ENCODE measurements around the gene PNISR. TPM values are rescaled to one million over a fixed set of nuclear protein-coding genes. Genes with fewer than 3 reads are reported as not detected.

Gene PNISR
- total RNA-seq, 1 experiment from 2014 or later, result 69.5 TPM

- Histone ChIP-seq H3K27me3 (replicated peaks; ENCODE audit: control insufficient read depth, insufficient read depth, low read length) (no peaks in the 10 kb centered on the region), H3K4me1 (no peaks in the 10 kb centered on the region), H3K4me3 (ENCODE audit: low read depth, low read length) (no peak overlapping the region), H3K9me3 (no peaks in the 10 kb centered on the region), H3K36me3 (ENCODE audit: control insufficient read depth, insufficient read depth, low read length) (no peaks in the 10 kb centered on the region)
- DNase-seq, result no peak
- Mint-ChIP-seq H3K9me3 (ENCODE audit: unreplicated experiment) (no peaks in the 10 kb centered on the region), H3K36me3 (ENCODE audit: insufficient read depth, unreplicated experiment) (no peaks in the 10 kb centered on the region), H3K27ac (ENCODE audit: unreplicated experiment) (no peak overlapping the region), H3K27me3 (ENCODE audit: insufficient read depth, unreplicated experiment) (peaks cover 11% of the 10 kb centered on the region), H3K4me3 (ENCODE audit: unreplicated experiment) (peak overlapping the region; percentile 56), H3K4me1 (ENCODE audit: low read depth, unreplicated experiment) (no peaks in the 10 kb centered on the region)
- intact Hi-C loops (cut with micrococcal nuclease; ENCODE audit: unreplicated experiment), result no loop called here
- ChIA-PET CTCF (no interaction called here), POLR2A (no interaction called here)
- no peak for TF ChIP-seq CTCF (IDR thresholded peaks at IDR 0.05; ENCODE audit: insufficient read depth in 1 of 2, low read depth in 1 of 2, low read length in 1 of 2, severe bottlenecking in 1 of 2, unreplicated experiment in 1 of 2)
- no TSS peak for BruUV-seq (replicated peaks)
Measured at GRCh38 chr6:99348288-99349170, 76.6 kb downstream of the PNISR start.

Other genes with a start within 250 kb of the PNISR start
- gene FAXC, start 75.6 kb downstream of the PNISR start, total RNA-seq (2022), result 0.16 and 0.86 TPM in 2 replicates
- 5.8 and 6.4 TPM in 2 replicates for gene COQ3, start 31.1 kb downstream of the PNISR start, total RNA-seq (2022)
- 11.7 and 12.2 TPM in 2 replicates for gene USP45, start 90.1 kb upstream of the PNISR start, total RNA-seq (2022)
- 93.1 and 94.6 TPM in 2 replicates for gene CCNC, start 143.4 kb upstream of the PNISR start, total RNA-seq (2022)
- gene PRDM13, start 181.5 kb upstream of the PNISR start, total RNA-seq (2022), result 0.41 and 0.44 TPM in 2 replicates

All from Caco-2 (cell line).